HepG2 (cell line): ENCODE measurements around the gene ECE2. TPM values are rescaled to one million over a fixed set of nuclear protein-coding genes. Genes with fewer than 3 reads are reported as not detected.
A peak's percentile ranks its signal among the peaks of the same experiment; 100 is the strongest.

Experiments
- ESRRA ChIP-seq: sonication (generic); formaldehyde crosslinking; IDR thresholded peaks from 2 replicates; pipeline ENCODE4 v1.5.1; 2020; ENCODE audit warnings: mild to moderate bottlenecking, low read depth, missing genetic modification reagents
- HNRNPLL ChIP-seq: fragments of 200-400 bp; formaldehyde crosslinking; IDR thresholded peaks from 2 replicates; pipeline ENCODE4 v1.6.1; 2017; ENCODE audit warnings: mild to moderate bottlenecking, low read depth, low read length; ENCODE audit not compliant: poor library complexity, severe bottlenecking
- KLF12 ChIP-seq: sonication (generic); formaldehyde crosslinking; IDR thresholded peaks from 2 replicates; pipeline ENCODE4 v1.4.0; 2020; ENCODE audit warnings: missing genetic modification reagents, borderline replicate concordance
- KLF15 ChIP-seq: sonication (generic); formaldehyde crosslinking; IDR thresholded peaks from 2 replicates; pipeline ENCODE4 v1.8.1; 2023; ENCODE audit warnings: borderline replicate concordance, mild to moderate bottlenecking, inconsistent platforms, missing genetic modification reagents, mixed read lengths
- KMT2A ChIP-seq: sonication (generic); formaldehyde crosslinking; IDR thresholded peaks from 2 replicates; pipeline ENCODE4 v1.4.0; 2020; ENCODE audit warnings: missing genetic modification reagents
- MEIS2 ChIP-seq: sonication (generic); formaldehyde crosslinking; IDR thresholded peaks from 2 replicates; pipeline ENCODE4 v1.9.0; 2021; ENCODE audit warnings: mild to moderate bottlenecking, missing genetic modification reagents
- NCOA1 ChIP-seq: sonication (generic); formaldehyde crosslinking; IDR thresholded peaks from 2 replicates; pipeline ENCODE4 v1.9.0; 2021; ENCODE audit warnings: missing genetic modification reagents
- NCOA2 ChIP-seq: sonication (generic); formaldehyde crosslinking; IDR thresholded peaks from 2 replicates; pipeline ENCODE4 v1.8.0; 2022; ENCODE audit warnings: inconsistent platforms
- RXRA ChIP-seq: sonication (generic); formaldehyde crosslinking; IDR thresholded peaks from 2 replicates; pipeline ENCODE4 v1.5.1; 2020; ENCODE audit warnings: missing genetic modification reagents
- TBL1XR1 ChIP-seq: fragments of 150-350 bp; IDR thresholded peaks from 2 replicates; pipeline ENCODE4 v1.6.1; 2014; ENCODE audit warnings: borderline replicate concordance, low read length; ENCODE audit not compliant: partially characterized antibody
- THAP11 ChIP-seq: IDR thresholded peaks from 2 replicates; pipeline ENCODE4 v1.6.1; 2016; ENCODE audit warnings: missing biosample characterization, missing genetic modification reagents
- XRCC5 ChIP-seq: fragments of 200-400 bp; formaldehyde crosslinking; optimal IDR thresholded peaks from 2 replicates; pipeline ENCODE3; 2017; ENCODE audit warnings: mild to moderate bottlenecking, low read length
- ZBTB10 ChIP-seq: sonication (generic); formaldehyde crosslinking; IDR thresholded peaks from 2 replicates; pipeline ENCODE4 v1.4.0; 2020; ENCODE audit warnings: missing genetic modification reagents, borderline replicate concordance
- ZKSCAN8 ChIP-seq: IDR thresholded peaks from 2 replicates; pipeline ENCODE4 v1.6.1; 2016; ENCODE audit warnings: borderline replicate concordance, missing genetic modification reagents, missing compliant biosample characterization
- ZNF33B ChIP-seq: sonication (generic); formaldehyde crosslinking; IDR thresholded peaks from 2 replicates; pipeline ENCODE4 v1.5.1; 2020; ENCODE audit warnings: mild to moderate bottlenecking, missing genetic modification reagents
- ZNF496 ChIP-seq: sonication (generic); formaldehyde crosslinking; IDR thresholded peaks from 2 replicates; pipeline ENCODE4 v1.8.1; 2023; ENCODE audit warnings: mild to moderate bottlenecking, moderate library complexity, missing genetic modification reagents; ENCODE audit not compliant: insufficient replicate concordance
- ZNF574 ChIP-seq: sonication (generic); formaldehyde crosslinking; IDR thresholded peaks from 2 replicates; pipeline ENCODE4 v1.4.0; 2020; ENCODE audit warnings: missing genetic modification reagents
- ZNF597 ChIP-seq: sonication (generic); formaldehyde crosslinking; IDR thresholded peaks from 2 replicates; pipeline ENCODE4 v1.5.0; 2020; ENCODE audit warnings: missing genetic modification reagents
- ZNF616 ChIP-seq: sonication (generic); formaldehyde crosslinking; IDR thresholded peaks from 2 replicates; pipeline ENCODE4 v1.5.0; 2020; ENCODE audit warnings: low read depth, mild to moderate bottlenecking, missing genetic modification reagents
- polyA plus RNA-seq, 8 experiments: library from polyadenylated mRNA; depleted of rRNA in 3 of 8; stranded (reverse) in 7 of 8; unstranded in 1 of 8; fragments of >200 nt; fragmentation: Illumina TruSeq in 4 of 8; extraction: Trizol in 4 of 8; gene quantifications; 2 replicates each; pipeline versions ENCODE4 v1.2.1 to v1.2.3, GENCODE V29; 2011 to 2016; ENCODE audit warnings: low read depth in 4 of 8, missing spikeins in 1 of 8, mixed read lengths in 1 of 8; ENCODE audit not compliant: insufficient read depth in 1 of 8
- total RNA-seq, 5 experiments: library from RNA; depleted of rRNA; stranded (reverse); fragments of >200 nt; fragmentation: Illumina TruSeq; extraction: Trizol; gene quantifications; 2 replicates each; pipeline ENCODE4 v1.2.3, GENCODE V29; 2016; ENCODE audit warnings: low read depth in 1 of 5

ECE2 gene
- total and polyA plus RNA-seq, 2 of the 13 experiments (the other 11 are each of a cell fraction or from before 2014, with no cell fraction given): not detected

- TF ChIP-seq ESRRA (CRISPR knock-in tag) (peak; percentile 33; the same call in 1 of the 2 replicates), MEIS2 (peak; percentile 17; the same call in 1 of the 2 replicates), ZNF496 (no peak), ZNF597 (CRISPR knock-in tag) (no peak), TBL1XR1 (no peak), ZNF574 (CRISPR knock-in tag) (peak; percentile 95), HNRNPLL (peak; percentile 23), ZNF33B (peak; percentile 27; the same call in 1 of the 2 replicates), ZNF616 (CRISPR knock-in tag) (peak; percentile 83; the same call in 1 of the 2 replicates), XRCC5 (peak; percentile 90), THAP11 (peak; percentile 90), RXRA (CRISPR knock-in tag) (peak; percentile 80), NCOA1 (CRISPR knock-in tag) (no peak), NCOA2 (CRISPR knock-in tag) (peak; percentile 54; the same call in 1 of the 2 replicates), ZKSCAN8 (CRISPR knock-in tag) (0 out of 2 replicates have a peak, but pooled peaks have one; percentile 23), ZBTB10 (no peak), KLF12 (CRISPR knock-in tag) (0 out of 2 replicates have a peak, but pooled peaks have one; percentile 38), KMT2A (CRISPR knock-in tag) (peak; percentile 79), KLF15 (no peak)
These were observed 27.1 kb upstream of the ECE2 start, which contains the start of gene ALG3 (continued) for GRCh38 chr3:184248454-184249411.
